MM.1S (cell line): ENCODE data around the gene POLR3B.

Experiments
- DNase-seq: peaks from one replicate; pipeline ENCODE4 v3.0.0-alpha.2; 2015
- H2AFZ ChIP-seq: fragments of 300-600 bp; sonication (generic); 2 replicates; pipeline ENCODE4 v1.6.0; 2016; ENCODE audit warnings: antibody characterized with exemption, low read length
- H3F3A ChIP-seq: fragments of 300-600 bp; sonication (generic); 2 replicates; pipeline ENCODE4 v1.6.1; 2016; ENCODE audit warnings: mild to moderate bottlenecking, antibody characterized with exemption, low read length, moderate library complexity, mixed read lengths; ENCODE audit not compliant: insufficient read depth
- H3K27ac ChIP-seq: fragments of 300-600 bp; sonication (generic); 2 replicates; pipeline ENCODE4 v1.5.1; 2016; ENCODE audit warnings: mild to moderate bottlenecking, low read length
- H3K27me3 ChIP-seq: fragments of 300-600 bp; sonication (generic); replicated peaks from 2 replicates; pipeline ENCODE4 v1.6.0; 2016; ENCODE audit warnings: low read length; ENCODE audit not compliant: insufficient read depth
- H3K36me3 ChIP-seq: fragments of 300-600 bp; sonication (generic); replicated peaks from 2 replicates; pipeline ENCODE4 v1.6.1; 2016; ENCODE audit warnings: mild to moderate bottlenecking, low read length, mixed read lengths; ENCODE audit not compliant: insufficient read depth
- H3K4me1 ChIP-seq: fragments of 300-600 bp; sonication (generic); 2 replicates; pipeline ENCODE4 v1.6.1; 2016; ENCODE audit warnings: low read length, mixed read lengths
- H3K4me2 ChIP-seq: fragments of 300-600 bp; sonication (generic); 2 replicates; pipeline ENCODE4 v1.6.0; 2016; ENCODE audit warnings: low read depth, low read length
- H3K4me3 ChIP-seq: fragments of 300-600 bp; sonication (generic); 2 replicates; pipeline ENCODE4 v1.5.1; 2016; ENCODE audit warnings: low read length, mixed read lengths
- H3K79me2 ChIP-seq: fragments of 300-600 bp; sonication (generic); 2 replicates; pipeline ENCODE4 v1.6.1; 2016; ENCODE audit warnings: mixed run types, low read length, mixed read lengths
- H3K9ac ChIP-seq: fragments of 300-600 bp; sonication (generic); 2 replicates; pipeline ENCODE4 v1.6.1; 2016; ENCODE audit warnings: low read length, mixed read lengths
- H3K9me2 ChIP-seq: fragments of 300-600 bp; sonication (generic); replicated peaks from 2 replicates; pipeline ENCODE4 v1.6.1; 2016; ENCODE audit warnings: mild to moderate bottlenecking, low read length, mixed read lengths; ENCODE audit not compliant: insufficient read depth
- H3K9me3 ChIP-seq: fragments of 300-600 bp; sonication (generic); replicated peaks from 2 replicates; pipeline ENCODE4 v1.6.1; 2016; ENCODE audit warnings: mild to moderate bottlenecking, low read length, mixed read lengths; ENCODE audit not compliant: insufficient read depth
- H4K20me1 ChIP-seq: fragments of 300-600 bp; sonication (generic); 2 replicates; pipeline ENCODE4 v1.6.1; 2016; ENCODE audit warnings: mild to moderate bottlenecking, low read length, moderate library complexity, mixed read lengths; ENCODE audit not compliant: insufficient read depth
- CTCF ChIP-seq: fragments of 300-600 bp; sonication (generic); IDR thresholded peaks from 2 replicates; pipeline ENCODE4 v1.5.1; 2016; ENCODE audit warnings: antibody characterized with exemption, low read length, mixed read lengths
- EZH2 ChIP-seq: fragments of 300-600 bp; sonication (generic); optimal IDR thresholded peaks from 2 replicates; pipeline ENCODE3; 2017; ENCODE audit warnings: low read depth, mild to moderate bottlenecking, antibody characterized with exemption, low read length, mixed read lengths
- EZH2phosphoT487 ChIP-seq: fragments of 300-600 bp; sonication (generic); IDR thresholded peaks from 2 replicates; pipeline ENCODE4 v1.6.1; 2018; ENCODE audit warnings: antibody characterized with exemption, low read length

POLR3B gene

DNA sequence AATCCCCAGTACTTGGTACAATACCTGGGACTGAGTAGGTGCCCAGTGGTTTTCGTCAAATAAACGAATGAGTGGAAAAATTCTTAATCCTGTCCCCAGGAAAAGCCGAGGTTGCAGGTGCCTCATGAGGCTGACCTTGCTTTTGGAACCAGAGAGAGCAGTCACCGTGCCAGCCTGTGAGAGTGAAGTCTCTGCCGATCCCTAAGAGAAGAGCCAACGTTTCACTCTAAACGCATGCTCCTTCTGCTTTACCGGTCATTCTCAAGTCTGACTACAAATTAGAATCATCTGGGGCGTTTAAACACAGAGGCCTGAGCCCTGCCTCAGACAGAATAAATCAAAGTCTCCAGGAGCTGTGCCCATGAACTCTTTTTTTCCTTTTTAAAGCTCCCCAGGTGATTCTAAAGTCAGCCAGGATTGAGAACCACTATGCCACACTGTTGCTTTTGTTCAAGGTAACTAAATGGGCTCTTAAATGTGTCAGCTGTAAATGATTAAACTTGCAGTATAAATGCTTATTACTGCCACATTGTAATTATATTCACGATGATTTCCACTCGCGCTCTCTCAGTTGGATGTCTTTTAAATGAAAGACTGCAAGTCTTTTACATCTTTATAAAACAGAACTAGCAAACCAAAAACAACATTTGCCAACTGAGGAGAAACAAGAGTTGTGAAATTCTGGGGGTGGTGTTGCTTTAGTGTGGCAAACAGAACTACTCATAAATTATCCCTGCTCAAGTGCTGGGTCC, 28.1 kb upstream of the POLR3B start:
- H3K4me1 ChIP-seq, result no peaks in the 10 kb centered on the region

GRCh38 chr12:106331599-106331998, 25.9 kb upstream of the POLR3B start:
- Histone ChIP-seq H4K20me1 (no peaks in the 10 kb centered on the region), H3F3A (no peaks in the 10 kb centered on the region), H3K4me1 (no peaks in the 10 kb centered on the region), H3K27me3 (no peaks in the 10 kb centered on the region), H3K9ac (no peak overlapping the region), H3K79me2 (no peaks in the 10 kb centered on the region), H3K4me3 (no peak overlapping the region), H3K27ac (no peak overlapping the region), H2AFZ (no peak overlapping the region), H3K36me3 (no peaks in the 10 kb centered on the region), H3K9me3 (no peaks in the 10 kb centered on the region), H3K4me2 (no peak overlapping the region), H3K9me2 (no peaks in the 10 kb centered on the region)
- no peak for DNase-seq
- TF ChIP-seq EZH2phosphoT487 (no peak), CTCF (no peak), EZH2 (no peak)

More for the DNA sequence above, 28.1 kb upstream of the POLR3B start:
- no peak for DNase-seq
- no peak overlapping the region for H3K9ac ChIP-seq
- no peak overlapping the region for H3K4me2 ChIP-seq
- no peaks in the 10 kb centered on the region for H3K27me3 ChIP-seq
- no peaks in the 10 kb centered on the region for H3F3A ChIP-seq
- H3K9me2 ChIP-seq, result no peaks in the 10 kb centered on the region
- H4K20me1 ChIP-seq, result no peaks in the 10 kb centered on the region
- no peak for TF ChIP-seq EZH2phosphoT487
- no peak for TF ChIP-seq CTCF
- no peak for TF ChIP-seq EZH2
- H3K36me3 ChIP-seq, result no peaks in the 10 kb centered on the region
- no peak overlapping the region for H2AFZ ChIP-seq
- H3K79me2 ChIP-seq, result no peaks in the 10 kb centered on the region
- no peak overlapping the region for H3K4me3 ChIP-seq
- H3K27ac ChIP-seq, result no peak overlapping the region
- no peaks in the 10 kb centered on the region for H3K9me3 ChIP-seq

DNA sequence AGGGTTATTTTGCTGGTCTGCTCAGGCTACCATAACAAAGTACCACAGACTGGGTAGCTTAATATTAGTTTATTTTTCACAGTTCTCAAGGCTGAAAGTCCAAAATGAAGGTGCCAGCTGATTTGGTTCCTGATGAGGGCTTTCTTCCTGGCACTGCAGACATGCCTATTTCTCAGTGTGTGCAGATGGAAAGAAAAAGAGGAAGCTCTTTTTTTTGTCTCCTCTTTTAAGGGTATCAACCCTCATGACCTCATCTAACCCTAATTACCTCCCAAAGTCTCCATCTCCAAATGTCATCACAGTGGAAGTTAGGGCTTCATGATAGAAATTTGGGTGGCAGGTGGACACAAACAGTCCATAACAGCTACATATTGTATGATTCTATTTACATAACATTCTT, 25.0 kb upstream of the POLR3B start:
- H3K4me1 ChIP-seq, result no peaks in the 10 kb centered on the region
- no peak for DNase-seq
- TF ChIP-seq EZH2phosphoT487 (no peak), EZH2 (no peak), CTCF (no peak)
- no peaks in the 10 kb centered on the region for H3K27me3 ChIP-seq
- no peaks in the 10 kb centered on the region for H3K9me2 ChIP-seq
- H3K27ac ChIP-seq, result no peak overlapping the region
- H2AFZ ChIP-seq, result no peak overlapping the region
- H3K4me3 ChIP-seq, result no peak overlapping the region
- H3F3A ChIP-seq, result no peaks in the 10 kb centered on the region
- H3K9ac ChIP-seq, result no peak overlapping the region
- H3K9me3 ChIP-seq, result no peaks in the 10 kb centered on the region
- no peaks in the 10 kb centered on the region for H3K36me3 ChIP-seq
- H4K20me1 ChIP-seq, result no peaks in the 10 kb centered on the region
- H3K4me2 ChIP-seq, result no peak overlapping the region
- H3K79me2 ChIP-seq, result no peaks in the 10 kb centered on the region
